Measurements from ENCODE around the gene REV3L. TPM values are rescaled to one million over a fixed set of nuclear protein-coding genes. Genes with fewer than 3 reads are reported as not detected.
A peak's percentile ranks its signal among the peaks of the same experiment; 100 is the strongest.

The REV3L gene
- total RNA-seq, 1 experiment from 2014 or later = 25.3 TPM

DNA sequence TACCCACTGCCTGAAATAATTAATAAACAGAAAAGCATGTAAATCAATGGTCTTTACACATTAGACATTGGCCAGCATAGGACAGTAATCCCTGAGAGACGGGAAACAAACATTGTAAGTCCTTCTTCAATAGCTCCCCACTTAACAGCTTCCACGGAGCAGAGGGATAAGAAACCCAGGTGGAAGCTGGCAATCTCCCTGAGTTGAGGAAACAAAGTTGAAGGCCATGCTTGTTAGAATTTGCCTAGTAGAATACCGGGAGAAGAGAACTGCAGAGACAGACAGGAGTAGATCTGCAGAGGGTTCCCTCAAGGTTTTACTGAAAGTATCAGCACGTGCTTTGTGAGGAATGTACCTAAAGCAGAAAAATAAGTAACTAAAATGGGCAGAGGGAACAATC is 33.9 kb downstream of the REV3L start:
- H3K36me3 ChIP-seq (ENCODE audit: low read depth, low read length) = no peaks in the 10 kb centered on the region
- no peaks in the 10 kb centered on the region for H3K27me3 ChIP-seq (ENCODE audit: low read length)
- TF ChIP-seq CTCF (conservative IDR thresholded peaks at IDR 0.05; ENCODE audit: low read depth, low read length) (no peak), EZH2phosphoT487 (IDR thresholded peaks at IDR 0.05; ENCODE audit: borderline replicate concordance, low read length) (no peak), EZH2 (IDR thresholded peaks at IDR 0.05; ENCODE audit: low read length, unreplicated experiment) (no peak)
- no peak overlapping the region for H3K4me2 ChIP-seq (ENCODE audit: low read length)
- no peak overlapping the region for H3K9ac ChIP-seq (ENCODE audit: low read length)
- CTCF ChIA-PET = no interaction called here
- H3K9me3 ChIP-seq (ENCODE audit: low read length) = no peaks in the 10 kb centered on the region
- POLR2A ChIA-PET (ENCODE audit: unreplicated experiment) = no interaction called here
- peaks cover 54% of the 10 kb centered on the region for H3K79me2 ChIP-seq (ENCODE audit: low read length)
- no peaks in the 10 kb centered on the region for H4K20me1 ChIP-seq (ENCODE audit: low read length)
- DNase-seq (no peak), ATAC-seq (no peak)
- BruUV-seq (replicated peaks) = no TSS peak
- no peaks in the 10 kb centered on the region for H3F3A ChIP-seq (ENCODE audit: low read length, unreplicated experiment)
- peak overlapping the region; percentile 14; the same call in 1 of the 2 replicates for H3K27ac ChIP-seq (ENCODE audit: low read length)
- H3K4me1 ChIP-seq (ENCODE audit: insufficient read depth, low read length) = peaks cover 7% of the 10 kb centered on the region; the same call in 1 of the 2 replicates
- H3K9me2 ChIP-seq (replicated peaks; ENCODE audit: low read length) = no peaks in the 10 kb centered on the region
- no peak overlapping the region for H3K4me3 ChIP-seq (ENCODE audit: low read length)
- H2AFZ ChIP-seq (ENCODE audit: low read length) = no peak overlapping the region
- intact Hi-C loops (cut with micrococcal nuclease) = no loop called here

DNA sequence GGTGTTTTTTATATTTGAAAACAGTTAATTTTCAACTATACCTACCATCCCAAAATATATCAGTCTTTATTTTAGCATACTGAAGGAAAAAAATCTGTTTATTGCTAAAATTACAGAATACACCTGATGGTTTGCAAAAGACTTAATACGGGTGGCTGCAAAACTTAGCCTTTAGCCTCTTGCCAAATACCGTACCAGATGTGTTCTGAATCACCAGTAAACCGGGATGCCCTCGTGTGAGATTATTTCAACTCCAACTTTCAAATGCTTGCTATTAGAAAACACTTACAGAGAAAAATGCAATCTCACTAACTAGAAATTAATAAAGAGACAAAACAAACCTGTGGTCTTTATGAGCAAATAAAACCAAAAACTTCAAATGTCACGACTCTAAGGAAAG is 36.0 kb downstream of the REV3L start:
- H3K27me3 ChIP-seq (ENCODE audit: low read length) = no peaks in the 10 kb centered on the region
- no peak for DNase-seq
- no peak overlapping the region for H2AFZ ChIP-seq (ENCODE audit: low read length)
- H3K4me3 ChIP-seq (ENCODE audit: low read length) = no peak overlapping the region
- ChIA-PET POLR2A (ENCODE audit: unreplicated experiment) (no interaction called here), CTCF (no interaction called here)
- no peaks in the 10 kb centered on the region for H4K20me1 ChIP-seq (ENCODE audit: low read length)
- intact Hi-C loops (cut with micrococcal nuclease) = no loop called here
- no peak overlapping the region for H3K27ac ChIP-seq (ENCODE audit: low read length)
- no peaks in the 10 kb centered on the region for H3K9me3 ChIP-seq (ENCODE audit: low read length)
- peaks cover 53% of the 10 kb centered on the region for H3K79me2 ChIP-seq (ENCODE audit: low read length)
- H3K4me2 ChIP-seq (ENCODE audit: low read length) = no peak overlapping the region
- H3K9me2 ChIP-seq (replicated peaks; ENCODE audit: low read length) = no peaks in the 10 kb centered on the region
- no peak for ATAC-seq
- H3K4me1 ChIP-seq (ENCODE audit: insufficient read depth, low read length) = peaks cover 7% of the 10 kb centered on the region; the same call in 1 of the 2 replicates
- H3F3A ChIP-seq (ENCODE audit: low read length, unreplicated experiment) = no peaks in the 10 kb centered on the region
- TF ChIP-seq CTCF (conservative IDR thresholded peaks at IDR 0.05; ENCODE audit: low read depth, low read length) (no peak), EZH2 (IDR thresholded peaks at IDR 0.05; ENCODE audit: low read length, unreplicated experiment) (no peak), EZH2phosphoT487 (IDR thresholded peaks at IDR 0.05; ENCODE audit: borderline replicate concordance, low read length) (no peak)
- BruUV-seq (replicated peaks) = no TSS peak
- no peaks in the 10 kb centered on the region for H3K36me3 ChIP-seq (ENCODE audit: low read depth, low read length)
- H3K9ac ChIP-seq (ENCODE audit: low read length) = no peak overlapping the region

- no peak overlapping the region for H3K27ac ChIP-seq (ENCODE audit: low read length)
- H3K4me2 ChIP-seq (ENCODE audit: low read length) = peak overlapping the region; percentile 33
- no peak overlapping the region for H2AFZ ChIP-seq (ENCODE audit: low read length)
These were observed 37.2 kb downstream of the REV3L start for GRCh38 chr6:111445861-111446267.

More at GRCh38 chr6:111445861-111446267, 37.2 kb downstream of the REV3L start:
- Histone ChIP-seq H3K4me3 (ENCODE audit: low read length) (no peak overlapping the region), H3K79me2 (ENCODE audit: low read length) (peaks cover 48% of the 10 kb centered on the region), H3K9ac (ENCODE audit: low read length) (no peak overlapping the region), H3K4me1 (ENCODE audit: insufficient read depth, low read length) (peaks cover 7% of the 10 kb centered on the region; the same call in 1 of the 2 replicates), H3F3A (ENCODE audit: low read length, unreplicated experiment) (no peaks in the 10 kb centered on the region), H3K36me3 (ENCODE audit: low read depth, low read length) (no peaks in the 10 kb centered on the region), H3K9me3 (ENCODE audit: low read length) (no peaks in the 10 kb centered on the region), H4K20me1 (ENCODE audit: low read length) (no peaks in the 10 kb centered on the region), H3K27me3 (ENCODE audit: low read length) (no peaks in the 10 kb centered on the region), H3K9me2 (replicated peaks; ENCODE audit: low read length) (no peaks in the 10 kb centered on the region)
- ATAC-seq (peak; percentile 58; the same call in 1 of the 2 replicates), DNase-seq (peak; percentile 32)
- ChIA-PET CTCF (no interaction called here), POLR2A (ENCODE audit: unreplicated experiment) (no interaction called here)
- no TSS peak for BruUV-seq (replicated peaks)
- TF ChIP-seq EZH2phosphoT487 (IDR thresholded peaks at IDR 0.05; ENCODE audit: borderline replicate concordance, low read length) (no peak), CTCF (conservative IDR thresholded peaks at IDR 0.05; ENCODE audit: low read depth, low read length) (no peak), EZH2 (IDR thresholded peaks at IDR 0.05; ENCODE audit: low read length, unreplicated experiment) (no peak)
- intact Hi-C loops (cut with micrococcal nuclease) = no loop called here

All from PC-3 (cell line).